H1 (cell line): ENCODE measurements around the gene PAPSS2. TPM values are rescaled to one million over a fixed set of nuclear protein-coding genes. Genes with fewer than 3 reads are reported as not detected.

Experiments
- CTCF ChIA-PET: fragments of 300-600 bp; sonication (Branson Sonifier 250); formaldehyde crosslinking; loops from one replicate; lab custom pipeline; 2021; ENCODE audit not compliant: partially characterized antibody; lab: Charles Lee
- POLR2A ChIA-PET: fragments of 300-600 bp; sonication (Branson Sonifier 250); formaldehyde crosslinking; loops from one replicate; lab custom pipeline; 2021; ENCODE audit warnings: inconsistent platforms; ENCODE audit not compliant: partially characterized antibody; lab: Charles Lee
- DNase-seq, 2 experiments: peaks; one replicate each; pipeline versions ENCODE4 v3.0.0 to v3.0.0-alpha.2; 2010 to 2022; ENCODE audit warnings: low spot score in 2 of 2, low read depth in 1 of 2, mixed read lengths in 1 of 2
- FAIRE-seq: peaks from 2 replicates; lab custom pipeline; 2011; peaks lifted over from hg19 to GRCh38; lab: Jason Lieb, UNC
- H2AFZ ChIP-seq: 2 replicates; pipeline ENCODE4 v1.8.1; 2012; ENCODE audit warnings: low read length, inconsistent platforms
- H2AK5ac ChIP-seq: 2 replicates; pipeline ENCODE4 v1.6.1; 2013; ENCODE audit warnings: low read depth, low read length
- H2BK120ac ChIP-seq: replicated peaks from 2 replicates; pipeline ENCODE3; 2013; ENCODE audit warnings: low read depth, low read length, inconsistent platforms
- H2BK12ac ChIP-seq: 2 replicates; pipeline ENCODE4 v1.6.1; 2013; ENCODE audit warnings: low read depth, low read length
- H2BK15ac ChIP-seq: 2 replicates; pipeline ENCODE4 v1.6.1; 2013; ENCODE audit warnings: low read length
- H2BK20ac ChIP-seq: 2 replicates; pipeline ENCODE4 v1.6.1; 2013; ENCODE audit warnings: low read length
- H2BK5ac ChIP-seq: 2 replicates; pipeline ENCODE4 v1.6.1; 2013; ENCODE audit warnings: low read depth, low read length
- H3K14ac ChIP-seq: 2 replicates; pipeline ENCODE4 v1.6.1; 2013; ENCODE audit warnings: inconsistent platforms; ENCODE audit not compliant: insufficient read length
- H3K18ac ChIP-seq: 2 replicates; pipeline ENCODE4 v1.6.1; 2013; ENCODE audit warnings: low read length; ENCODE audit errors: extremely low read depth
- H3K23ac ChIP-seq: 2 replicates; pipeline ENCODE4 v1.6.1; 2013; ENCODE audit warnings: inconsistent platforms; ENCODE audit not compliant: insufficient read length
- H3K23me2 ChIP-seq: 2 replicates; pipeline ENCODE4 v1.6.1; 2013; ENCODE audit warnings: low read depth, low read length
- H3K27ac ChIP-seq: 2 replicates; pipeline ENCODE4 v1.6.1; 2011; ENCODE audit warnings: low read depth, low read length, inconsistent platforms
- H3K27me3 ChIP-seq, 4 experiments: replicated peaks in 1 of 4; 1 replicate in 1 of 4; 2 replicates in 3 of 4; pipeline versions ENCODE4 v1.6.1 to v1.8.1; 2011 to 2013; ENCODE audit warnings: low read length in 3 of 4, mild to moderate bottlenecking in 3 of 4, inconsistent platforms in 2 of 4, mixed read lengths in 2 of 4, moderate library complexity in 1 of 4; ENCODE audit not compliant: control insufficient read depth in 3 of 4, insufficient read depth in 3 of 4; ENCODE audit errors: extremely low read depth in 1 of 4
- H3K36me3 ChIP-seq, 4 experiments: 2 replicates each; pipeline versions ENCODE4 v1.6.1 to v1.8.1; 2011 to 2013; ENCODE audit warnings: mild to moderate bottlenecking in 4 of 4, low read length in 3 of 4, moderate library complexity in 2 of 4, control low read depth in 1 of 4, inconsistent platforms in 1 of 4; ENCODE audit not compliant: insufficient read depth in 4 of 4, control insufficient read depth in 2 of 4
- H3K4ac ChIP-seq: replicated peaks from 2 replicates; pipeline ENCODE3; 2013; ENCODE audit warnings: low read length, low read depth, mixed read lengths, inconsistent platforms; ENCODE audit not compliant: insufficient read length
- H3K4me1 ChIP-seq, 4 experiments: replicated peaks in 1 of 4; 1 replicate in 1 of 4; 2 replicates in 3 of 4; pipeline versions ENCODE4 v1.6.1 to v1.8.1; 2011 to 2013; ENCODE audit warnings: low read length in 3 of 4, inconsistent platforms in 2 of 4, mixed read lengths in 1 of 4; ENCODE audit not compliant: insufficient read depth in 4 of 4, control insufficient read depth in 3 of 4
- H3K4me2 ChIP-seq, 2 experiments: 2 replicates each; pipeline versions ENCODE4 v1.6.1 to v1.8.1; 2011 to 2013; ENCODE audit warnings: low read depth in 2 of 2, low read length in 2 of 2, control low read depth in 1 of 2, inconsistent platforms in 1 of 2, mild to moderate bottlenecking in 1 of 2; ENCODE audit not compliant: insufficient read depth in 1 of 2
- H3K4me3 ChIP-seq, 4 experiments: fragments of 200-600, 300-600 bp in 1 of 4; sonication (generic), shearing (Covaris generic), sonication (Bioruptor Twin) in 1 of 4; 2 replicates each; pipeline versions ENCODE4 v1.5.1 to v1.8.1; 2011 to 2016; ENCODE audit warnings: low read length in 4 of 4, low read depth in 3 of 4, control low read depth in 2 of 4, inconsistent platforms in 2 of 4, mild to moderate bottlenecking in 2 of 4, mixed read lengths in 1 of 4, moderate library complexity in 1 of 4; ENCODE audit not compliant: insufficient read depth in 2 of 4; ENCODE audit errors: extremely low read depth in 1 of 4
- H3K56ac ChIP-seq: replicated peaks from 2 replicates; pipeline ENCODE3; 2013; ENCODE audit warnings: low read depth, mild to moderate bottlenecking, mixed read lengths, low read length, inconsistent platforms; ENCODE audit not compliant: insufficient read length
- H3K79me1 ChIP-seq: 2 replicates; pipeline ENCODE4 v1.6.1; 2013; ENCODE audit warnings: low read depth, low read length, control low read depth
- H3K79me2 ChIP-seq, 2 experiments: 2 replicates each; pipeline versions ENCODE4 v1.6.1 to v1.8.1; 2012 to 2013; ENCODE audit warnings: low read length in 2 of 2, mild to moderate bottlenecking in 2 of 2, inconsistent platforms in 1 of 2; ENCODE audit not compliant: insufficient read depth in 2 of 2, control insufficient read depth in 1 of 2
- H3K9ac ChIP-seq, 4 experiments: replicated peaks in 1 of 4; 1 replicate in 1 of 4; 2 replicates in 3 of 4; pipeline versions ENCODE4 v1.6.1 to v1.8.1; 2011 to 2013; ENCODE audit warnings: low read depth in 3 of 4, low read length in 3 of 4, control low read depth in 2 of 4, mild to moderate bottlenecking in 2 of 4, moderate library complexity in 2 of 4, inconsistent platforms in 1 of 4; ENCODE audit errors: extremely low read depth in 1 of 4
- H3K9me3 ChIP-seq, 2 experiments: 2 replicates each; pipeline versions ENCODE4 v1.6.1 to v1.8.1; 2012 to 2013; ENCODE audit warnings: mild to moderate bottlenecking in 2 of 2, moderate library complexity in 2 of 2, control low read depth in 1 of 2, inconsistent platforms in 1 of 2, low read depth in 1 of 2, low read length in 1 of 2, mixed read lengths in 1 of 2; ENCODE audit not compliant: insufficient read depth in 2 of 2
- H4K20me1 ChIP-seq, 2 experiments: replicated peaks in 1 of 2; 2 replicates each; pipeline versions ENCODE3 to v1.8.1; 2011 to 2013; ENCODE audit warnings: inconsistent platforms in 2 of 2, low read length in 2 of 2, mild to moderate bottlenecking in 1 of 2; ENCODE audit not compliant: insufficient read depth in 2 of 2, control insufficient read depth in 1 of 2
- H4K5ac ChIP-seq: 2 replicates; pipeline ENCODE4 v1.6.1; 2013; ENCODE audit warnings: low read length, low read depth, mixed read lengths, inconsistent platforms; ENCODE audit not compliant: insufficient read length
- H4K8ac ChIP-seq: 2 replicates; pipeline ENCODE4 v1.8.0; 2013; ENCODE audit warnings: mild to moderate bottlenecking, moderate library complexity, low read length, inconsistent platforms; ENCODE audit not compliant: insufficient read depth; ENCODE audit errors: extremely low read depth
- H4K91ac ChIP-seq: replicated peaks from 2 replicates; pipeline ENCODE3; 2013; ENCODE audit warnings: low read length, mixed read lengths, inconsistent platforms; ENCODE audit not compliant: insufficient read length
- CTBP2 ChIP-seq: IDR thresholded peaks from 2 replicates; pipeline ENCODE4 v1.7.0; 2011; ENCODE audit warnings: borderline replicate concordance, mild to moderate bottlenecking, moderate library complexity, mixed read lengths, low read length; ENCODE audit not compliant: insufficient read depth, insufficient read length
- HDAC6 ChIP-seq: IDR thresholded peaks from one replicate; pipeline ENCODE4 v1.7.1; 2012; ENCODE audit warnings: low read depth, mild to moderate bottlenecking, inconsistent platforms, low read length, moderate library complexity
- KDM5A ChIP-seq: fragments of 200-600 bp; IDR thresholded peaks from 2 replicates; pipeline ENCODE4 v1.7.1; 2012; ENCODE audit warnings: mild to moderate bottlenecking, low read length, inconsistent platforms, mixed read lengths
- NRF1 ChIP-seq: IDR thresholded peaks from 2 replicates; pipeline ENCODE4 v1.6.1; 2011; ENCODE audit warnings: mild to moderate bottlenecking, low read depth, low read length, improper control_type of control experiment
- POLR2AphosphoS5 ChIP-seq: IDR thresholded peaks from 2 replicates; pipeline ENCODE4 v1.6.1; 2011; ENCODE audit warnings: low read depth, low read length
- RAD21 ChIP-seq, 2 experiments: IDR thresholded peaks in 1 of 2; conservative IDR thresholded peaks in 1 of 2; 2 replicates each; pipeline ENCODE4 v1.6.1; 2011; ENCODE audit warnings: low read depth in 2 of 2, low read length in 2 of 2, improper control_type of control experiment in 1 of 2, inconsistent platforms in 1 of 2, mild to moderate bottlenecking in 1 of 2, moderate library complexity in 1 of 2
- SIRT6 ChIP-seq: IDR thresholded peaks from one replicate; pipeline ENCODE4 v1.7.1; 2012; ENCODE audit warnings: low read length, inconsistent platforms
- TAF1 ChIP-seq: IDR thresholded peaks from 2 replicates; pipeline ENCODE4 v1.6.1; 2011; ENCODE audit warnings: mild to moderate bottlenecking, low read depth, low read length
- WGBS, 2 experiments: shearing (Covaris generic) in 1 of 2; methylation state at CpG; one replicate each; pipeline versions ENCODE4 v1.1.6 to v1.1.7; 2013 to 2015; ENCODE audit warnings: low lambda C conversion rate in 2 of 2, mixed read lengths in 2 of 2, inconsistent platforms in 1 of 2, low coverage in 1 of 2, missing lambda C conversion rate in 1 of 2; ENCODE audit not compliant: insufficient replicate concordance in 2 of 2, insufficient coverage in 1 of 2, insufficient read length in 1 of 2; ENCODE audit errors: extremely low coverage in 1 of 2, missing lambda C conversion rate in 1 of 2; 5-methylcytosine and 5-hydroxymethylcytosine counted together
- polyA plus RNA-seq, 7 experiments: library from polyadenylated mRNA; depleted of rRNA in 3 of 7; stranded (reverse) in 5 of 7; unstranded in 2 of 7; fragments of >200 nt in 5 of 7; fragments of 200-250 nt in 2 of 7; gene quantifications; 1 replicate in 5 of 7; 2 replicates in 1 of 7; 4 replicates in 1 of 7; pipeline versions ENCODE4 v1.2.1 to v1.2.3, GENCODE V29; 2011 to 2013; ENCODE audit warnings: missing spikeins in 2 of 7, mixed read lengths in 2 of 7
- total RNA-seq: library from RNA; stranded (reverse); fragmentation: NEBNext Ultra II Directional; extraction: Animal tissue kit (Norgen Biotek cat#: 25700); gene quantifications from 2 replicates; pipeline ENCODE4 v1.2.1, GENCODE V29; 2021
- TF ChIP-seq, protein P1 (sequence below), 3 experiments: IDR thresholded peaks; 1 replicate in 2 of 3; 2 replicates in 1 of 3; pipeline versions ENCODE4 v1.5.1 to v1.6.1; 2011; ENCODE audit warnings: low read length in 3 of 3, mild to moderate bottlenecking in 3 of 3, inconsistent platforms in 2 of 3, low read depth in 1 of 3, moderate library complexity in 1 of 3; ENCODE audit not compliant: insufficient read depth in 1 of 3; ENCODE audit errors: control extremely low read depth in 1 of 3
- TF ChIP-seq, protein P2 (sequence below): IDR thresholded peaks from 2 replicates; pipeline ENCODE4 v1.6.1; 2012; ENCODE audit warnings: low read length, inconsistent platforms

The PAPSS2 gene
- total and polyA plus RNA-seq, 2 of the 8 experiments (the other 6 are each of a cell fraction or from before 2014, with no cell fraction given): 7.6 to 20.2 TPM

DNA sequence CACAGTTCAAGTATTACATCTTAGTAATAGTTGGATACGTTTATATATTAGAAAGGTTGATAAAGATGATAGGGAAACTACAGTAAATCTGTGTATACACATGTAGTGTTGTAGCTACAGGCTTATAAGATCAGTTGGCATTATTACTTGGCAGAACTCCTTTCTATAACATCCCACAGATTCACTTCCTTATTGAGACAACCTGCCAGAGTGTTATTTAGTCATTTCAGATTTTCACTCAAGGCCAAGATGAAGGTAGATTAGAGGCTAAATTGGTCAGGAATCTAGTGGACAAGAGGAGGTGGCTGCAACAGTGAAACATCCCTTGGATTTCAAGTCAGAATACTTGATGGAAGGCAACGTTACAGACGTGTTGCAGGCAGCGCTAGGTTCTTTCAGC is 63.0 kb downstream of the PAPSS2 start:
- no peak overlapping the region for H2BK20ac ChIP-seq
- no peak overlapping the region for H4K91ac ChIP-seq
- H2BK15ac ChIP-seq: no peak overlapping the region
- no peak overlapping the region for H3K56ac ChIP-seq
- ChIA-PET CTCF (interaction anchor here (0.6 to 1.8 kb wide), 2 partner anchors 11 to 192 kb away, joined by 3 to 4 read pairs; no protein-coding TSS in a partner anchor), POLR2A (no interaction called here)
- H4K5ac ChIP-seq: no peak overlapping the region
- no peak overlapping the region for H2AFZ ChIP-seq
- H2BK120ac ChIP-seq: no peak overlapping the region
- no peaks in the 10 kb centered on the region for H4K20me1 ChIP-seq
- FAIRE-seq (no peak), DNase-seq (no peak)
- H2AK5ac ChIP-seq: no peak overlapping the region
- H3K23me2 ChIP-seq: no peaks in the 10 kb centered on the region
- H3K27ac ChIP-seq: no peak overlapping the region
- no peak overlapping the region for H3K18ac ChIP-seq
- H2BK12ac ChIP-seq: no peak overlapping the region
- H3K23ac ChIP-seq: no peak overlapping the region
- no peak overlapping the region for H3K4me3 ChIP-seq
- H3K14ac ChIP-seq: no peak overlapping the region
- no peaks in the 10 kb centered on the region for H3K4me1 ChIP-seq
- 85% methylated on average over 4 of the region's 4 CpGs; no CpG with 5 or more reads in 1 of the 2 experiments for WGBS, 2 experiments
- H3K9me3 ChIP-seq: no peaks in the 10 kb centered on the region
- no peak overlapping the region for H2BK5ac ChIP-seq
- no peak overlapping the region for H4K8ac ChIP-seq
- no peaks in the 10 kb centered on the region for H3K27me3 ChIP-seq
- H3K79me2 ChIP-seq: no peaks in the 10 kb centered on the region
- peaks cover 0 to 4% (median 0%) of the 10 kb centered on the region in 4 experiments; a peak in 2 of 8 replicates for H3K36me3 ChIP-seq
- no peak overlapping the region for H3K4me2 ChIP-seq
- H3K79me1 ChIP-seq: no peaks in the 10 kb centered on the region
- no peak overlapping the region for H3K9ac ChIP-seq
- no peak overlapping the region for H3K4ac ChIP-seq
- TF ChIP-seq TAF1 (no peak), KDM5A (no peak), SIRT6 (no peak), HDAC6 (no peak), POLR2AphosphoS5 (no peak), NRF1 (no peak), CTBP2 (no peak), RAD21 (IDR thresholded peaks at IDR 0.05 in 1 of 2, conservative IDR thresholded peaks at IDR 0.05 in 1 of 2; ENCODE audit: low read depth in 2 of 2, low read length in 2 of 2) (no peak)
- TF ChIP-seq, protein P1, sequence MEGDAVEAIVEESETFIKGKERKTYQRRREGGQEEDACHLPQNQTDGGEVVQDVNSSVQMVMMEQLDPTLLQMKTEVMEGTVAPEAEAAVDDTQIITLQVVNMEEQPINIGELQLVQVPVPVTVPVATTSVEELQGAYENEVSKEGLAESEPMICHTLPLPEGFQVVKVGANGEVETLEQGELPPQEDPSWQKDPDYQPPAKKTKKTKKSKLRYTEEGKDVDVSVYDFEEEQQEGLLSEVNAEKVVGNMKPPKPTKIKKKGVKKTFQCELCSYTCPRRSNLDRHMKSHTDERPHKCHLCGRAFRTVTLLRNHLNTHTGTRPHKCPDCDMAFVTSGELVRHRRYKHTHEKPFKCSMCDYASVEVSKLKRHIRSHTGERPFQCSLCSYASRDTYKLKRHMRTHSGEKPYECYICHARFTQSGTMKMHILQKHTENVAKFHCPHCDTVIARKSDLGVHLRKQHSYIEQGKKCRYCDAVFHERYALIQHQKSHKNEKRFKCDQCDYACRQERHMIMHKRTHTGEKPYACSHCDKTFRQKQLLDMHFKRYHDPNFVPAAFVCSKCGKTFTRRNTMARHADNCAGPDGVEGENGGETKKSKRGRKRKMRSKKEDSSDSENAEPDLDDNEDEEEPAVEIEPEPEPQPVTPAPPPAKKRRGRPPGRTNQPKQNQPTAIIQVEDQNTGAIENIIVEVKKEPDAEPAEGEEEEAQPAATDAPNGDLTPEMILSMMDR (IDR thresholded peaks at IDR 0.05; ENCODE audit: control extremely low read depth in 1 of 3, insufficient read depth in 1 of 3, low read depth in 1 of 3, low read length in 3 of 3): no peak
- TF ChIP-seq, protein P2, sequence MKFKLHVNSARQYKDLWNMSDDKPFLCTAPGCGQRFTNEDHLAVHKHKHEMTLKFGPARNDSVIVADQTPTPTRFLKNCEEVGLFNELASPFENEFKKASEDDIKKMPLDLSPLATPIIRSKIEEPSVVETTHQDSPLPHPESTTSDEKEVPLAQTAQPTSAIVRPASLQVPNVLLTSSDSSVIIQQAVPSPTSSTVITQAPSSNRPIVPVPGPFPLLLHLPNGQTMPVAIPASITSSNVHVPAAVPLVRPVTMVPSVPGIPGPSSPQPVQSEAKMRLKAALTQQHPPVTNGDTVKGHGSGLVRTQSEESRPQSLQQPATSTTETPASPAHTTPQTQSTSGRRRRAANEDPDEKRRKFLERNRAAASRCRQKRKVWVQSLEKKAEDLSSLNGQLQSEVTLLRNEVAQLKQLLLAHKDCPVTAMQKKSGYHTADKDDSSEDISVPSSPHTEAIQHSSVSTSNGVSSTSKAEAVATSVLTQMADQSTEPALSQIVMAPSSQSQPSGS: no peak
